ENCODE measurements around the gene CTNNB1.

CTNNB1 gene

DNA sequence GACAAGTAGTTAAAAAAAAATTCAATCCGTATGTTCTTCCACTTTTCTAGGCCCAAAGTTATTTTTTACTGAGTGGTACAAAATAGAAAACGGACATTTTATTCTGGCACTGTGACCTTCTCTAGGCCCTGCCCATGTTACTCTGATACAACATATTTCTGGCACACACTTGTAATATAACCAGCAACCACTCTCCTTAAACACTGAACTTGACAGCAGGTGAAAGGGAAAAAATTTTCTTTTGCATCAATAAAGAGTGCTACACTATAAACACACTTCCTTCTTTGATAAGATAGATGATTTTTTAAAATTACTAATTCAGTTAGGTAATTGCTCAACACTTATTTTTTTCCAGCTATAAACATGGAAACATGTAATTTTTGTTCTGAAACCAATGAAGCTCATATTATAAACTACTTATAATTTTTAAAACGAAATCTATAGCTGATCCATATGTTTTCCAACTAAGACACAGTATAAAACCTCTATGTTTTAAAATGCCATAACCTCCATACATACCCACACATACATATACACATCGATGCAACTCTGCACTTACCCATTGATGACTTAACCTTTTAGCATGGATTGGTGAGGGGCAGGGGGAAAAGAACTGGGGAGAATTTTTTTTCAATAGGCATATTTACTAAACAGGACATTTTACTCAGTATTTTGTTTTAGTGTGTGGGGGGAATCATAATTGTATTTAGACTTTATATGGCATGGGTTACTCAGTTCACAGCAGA lies 5.3 kb upstream of the CTNNB1 start:
- H3K9me3 ChIP-seq (ENCODE audit: control insufficient read depth, low read depth, low read length): no peaks in the 10 kb centered on the region
- H3K27ac ChIP-seq (ENCODE audit: low read length): no peak overlapping the region
- peaks cover 5% of the 10 kb centered on the region for H3K4me1 ChIP-seq (ENCODE audit: control insufficient read depth, low read depth, low read length)
- peaks cover 10% of the 10 kb centered on the region for H3K27me3 ChIP-seq (ENCODE audit: control insufficient read depth, insufficient read depth, low read length)
- no peak overlapping the region for H3K9ac ChIP-seq (ENCODE audit: low read length)
- no peaks in the 10 kb centered on the region for H3K36me3 ChIP-seq (ENCODE audit: control insufficient read depth, low read depth, low read length)
- no peak overlapping the region for H3K4me3 ChIP-seq (ENCODE audit: low read length)

- no peaks in the 10 kb centered on the region for H3K36me3 ChIP-seq (ENCODE audit: control insufficient read depth, low read depth, low read length)
- H3K27me3 ChIP-seq (ENCODE audit: control insufficient read depth, insufficient read depth, low read length): peaks cover 10% of the 10 kb centered on the region
- no peak overlapping the region for H3K4me3 ChIP-seq (ENCODE audit: low read length)
- H3K4me1 ChIP-seq (ENCODE audit: control insufficient read depth, low read depth, low read length): peaks cover 5% of the 10 kb centered on the region
- H3K9ac ChIP-seq (ENCODE audit: low read length): no peak overlapping the region
- no peaks in the 10 kb centered on the region for H3K9me3 ChIP-seq (ENCODE audit: control insufficient read depth, low read depth, low read length)
- no peak overlapping the region for H3K27ac ChIP-seq (ENCODE audit: low read length)
These were observed 4.6 kb upstream of the CTNNB1 start for GRCh38 chr3:41194701-41195100.

GRCh38 chr3:41195946-41196345 lies 3.4 kb upstream of the CTNNB1 start:
- H3K9ac ChIP-seq (ENCODE audit: low read length): no peak overlapping the region
- H3K4me1 ChIP-seq (ENCODE audit: control insufficient read depth, low read depth, low read length): peaks cover 5% of the 10 kb centered on the region
- H3K27me3 ChIP-seq (ENCODE audit: control insufficient read depth, insufficient read depth, low read length): peaks cover 10% of the 10 kb centered on the region
- no peak overlapping the region for H3K27ac ChIP-seq (ENCODE audit: low read length)
- H3K36me3 ChIP-seq (ENCODE audit: control insufficient read depth, low read depth, low read length): no peaks in the 10 kb centered on the region
- H3K9me3 ChIP-seq (ENCODE audit: control insufficient read depth, low read depth, low read length): no peaks in the 10 kb centered on the region
- no peak overlapping the region for H3K4me3 ChIP-seq (ENCODE audit: low read length)

DNA sequence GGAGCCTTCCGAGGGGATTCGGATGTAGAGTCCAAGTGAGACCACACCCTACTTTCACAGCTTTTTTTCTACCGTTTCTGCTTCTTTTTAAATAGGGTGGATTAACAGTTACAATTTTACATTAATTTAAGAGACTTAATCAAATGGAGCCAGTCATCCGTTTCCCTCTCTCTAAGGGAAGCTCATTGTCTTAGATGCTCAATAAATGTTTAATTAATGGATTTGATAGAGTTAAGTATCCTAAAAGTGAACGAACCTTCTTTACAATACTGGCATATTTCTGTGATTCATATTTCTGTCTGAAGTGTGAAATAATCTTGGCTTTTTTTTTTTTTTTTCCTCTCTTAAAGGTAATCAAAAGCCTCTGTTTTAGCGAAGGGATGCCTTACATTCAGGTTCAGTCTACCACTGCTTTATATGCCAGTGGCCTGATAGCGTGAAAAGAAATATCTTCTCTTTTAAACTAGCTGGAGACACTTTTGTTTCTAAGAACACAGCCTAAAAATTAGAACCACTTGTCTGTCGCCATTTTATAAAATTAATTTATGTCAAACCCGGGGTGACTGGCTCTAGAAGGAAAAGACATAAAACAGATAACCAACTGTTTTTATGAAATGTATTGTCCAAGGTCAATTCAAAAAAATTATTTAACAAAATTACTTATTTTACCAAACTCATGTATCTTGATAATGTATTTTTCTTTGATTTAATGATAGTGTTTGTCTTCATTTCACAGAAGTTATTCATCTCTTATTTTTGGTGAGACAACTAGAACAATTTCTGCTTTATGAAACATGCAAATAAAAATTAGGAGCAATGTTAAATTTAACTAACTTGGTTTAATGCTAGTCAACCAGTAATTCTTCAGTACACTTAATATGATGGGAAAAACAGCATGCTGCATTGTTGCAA lies 2.5 kb upstream of the CTNNB1 start:
- no peak overlapping the region for H3K9ac ChIP-seq (ENCODE audit: low read length)
- no peaks in the 10 kb centered on the region for H3K9me3 ChIP-seq (ENCODE audit: control insufficient read depth, low read depth, low read length)
- no peaks in the 10 kb centered on the region for H3K36me3 ChIP-seq (ENCODE audit: control insufficient read depth, low read depth, low read length)
- H3K27me3 ChIP-seq (ENCODE audit: control insufficient read depth, insufficient read depth, low read length): peaks cover 10% of the 10 kb centered on the region
- peaks cover 10% of the 10 kb centered on the region for H3K4me1 ChIP-seq (ENCODE audit: control insufficient read depth, low read depth, low read length)
- no peak overlapping the region for H3K27ac ChIP-seq (ENCODE audit: low read length)
- no peak overlapping the region for H3K4me3 ChIP-seq (ENCODE audit: low read length)

GRCh38 chr3:41198046-41198445 lies 1.3 kb upstream of the CTNNB1 start:
- H3K9me3 ChIP-seq (ENCODE audit: control insufficient read depth, low read depth, low read length): no peaks in the 10 kb centered on the region
- no peaks in the 10 kb centered on the region for H3K36me3 ChIP-seq (ENCODE audit: control insufficient read depth, low read depth, low read length)
- peak overlapping the region; percentile 98 for H3K4me3 ChIP-seq (ENCODE audit: low read length)
- no peak overlapping the region for H3K27ac ChIP-seq (ENCODE audit: low read length)
- peaks cover 10% of the 10 kb centered on the region for H3K27me3 ChIP-seq (ENCODE audit: control insufficient read depth, insufficient read depth, low read length)
- H3K9ac ChIP-seq (ENCODE audit: low read length): no peak overlapping the region
- H3K4me1 ChIP-seq (ENCODE audit: control insufficient read depth, low read depth, low read length): peaks cover 21% of the 10 kb centered on the region

DNA sequence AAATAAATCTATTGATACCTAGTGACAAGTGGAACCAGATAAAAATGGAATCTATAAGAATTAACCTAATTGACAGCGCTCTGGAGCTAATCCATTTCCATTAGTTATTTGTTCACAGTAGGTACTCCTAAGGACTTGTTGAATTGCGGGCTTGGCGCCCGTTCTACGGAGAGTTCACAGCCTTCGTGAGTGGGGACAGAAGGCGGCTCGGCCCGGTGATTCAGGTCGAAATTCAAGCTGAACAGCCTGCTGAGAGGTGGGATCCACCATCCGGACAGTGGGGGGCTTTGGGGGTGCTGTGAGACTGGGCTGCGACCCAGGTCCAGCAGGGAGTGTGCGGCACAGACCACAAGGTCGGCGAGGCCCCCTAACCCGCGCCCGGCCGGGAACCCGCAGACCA lies 779 bp upstream of the CTNNB1 start:
- H3K9ac ChIP-seq (ENCODE audit: low read length): peak overlapping the region; percentile 96
- no peak overlapping the region for H3K27ac ChIP-seq (ENCODE audit: low read length)
- H3K4me1 ChIP-seq (ENCODE audit: control insufficient read depth, low read depth, low read length): peaks cover 26% of the 10 kb centered on the region
- H3K27me3 ChIP-seq (ENCODE audit: control insufficient read depth, insufficient read depth, low read length): peaks cover 10% of the 10 kb centered on the region
- no peaks in the 10 kb centered on the region for H3K9me3 ChIP-seq (ENCODE audit: control insufficient read depth, low read depth, low read length)
- no peaks in the 10 kb centered on the region for H3K36me3 ChIP-seq (ENCODE audit: control insufficient read depth, low read depth, low read length)
- peak overlapping the region; percentile 98 for H3K4me3 ChIP-seq (ENCODE audit: low read length)

DNA sequence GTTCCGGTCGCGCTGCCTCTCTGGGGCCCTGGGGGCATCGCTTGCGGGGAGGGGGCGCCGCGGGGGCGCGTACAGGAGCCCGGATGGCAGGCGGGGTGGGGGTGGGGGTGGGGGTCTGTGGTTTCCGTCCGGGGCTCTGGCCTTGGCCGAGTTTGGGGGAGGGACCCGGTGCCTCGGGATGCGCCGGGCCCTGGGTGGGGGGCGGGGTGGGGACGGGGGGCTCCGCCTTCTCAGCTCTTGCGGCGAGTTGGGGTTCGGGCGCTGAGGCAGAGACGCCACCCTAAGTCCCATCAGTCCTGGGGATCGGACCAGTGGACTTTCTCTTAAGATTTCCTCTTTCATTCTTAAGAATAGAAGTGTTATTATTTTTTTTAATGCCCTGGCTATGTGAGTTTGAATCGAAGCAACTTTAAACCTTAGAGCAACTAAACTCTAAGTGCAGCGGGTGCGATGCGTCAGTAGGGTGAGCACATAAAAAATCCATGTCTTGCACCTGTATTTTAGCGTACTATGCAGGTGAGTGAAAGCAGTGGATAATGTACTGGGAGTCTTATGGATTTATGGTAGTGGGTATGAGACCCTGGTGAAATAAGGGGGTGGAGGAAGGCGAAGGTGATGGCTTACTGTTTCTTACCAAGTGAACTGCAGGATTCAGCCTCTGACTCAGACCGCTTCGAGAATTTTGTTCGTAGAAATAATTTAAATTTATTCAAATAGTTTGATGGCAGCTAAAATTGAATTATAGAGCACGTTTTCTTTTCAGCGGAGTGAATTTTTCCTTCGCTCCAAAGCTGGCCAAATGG lies 762 bp downstream of the CTNNB1 start:
- peak overlapping the region; percentile 85 for H3K27ac ChIP-seq (ENCODE audit: low read length)
- H3K36me3 ChIP-seq (ENCODE audit: control insufficient read depth, low read depth, low read length): no peaks in the 10 kb centered on the region
- H3K4me3 ChIP-seq (ENCODE audit: low read length): peak overlapping the region; percentile 98
- H3K9ac ChIP-seq (ENCODE audit: low read length): peak overlapping the region; percentile 96
- H3K4me1 ChIP-seq (ENCODE audit: control insufficient read depth, low read depth, low read length): peaks cover 39% of the 10 kb centered on the region
- H3K27me3 ChIP-seq (ENCODE audit: control insufficient read depth, insufficient read depth, low read length): peaks cover 10% of the 10 kb centered on the region
- H3K9me3 ChIP-seq (ENCODE audit: control insufficient read depth, low read depth, low read length): no peaks in the 10 kb centered on the region

DNA sequence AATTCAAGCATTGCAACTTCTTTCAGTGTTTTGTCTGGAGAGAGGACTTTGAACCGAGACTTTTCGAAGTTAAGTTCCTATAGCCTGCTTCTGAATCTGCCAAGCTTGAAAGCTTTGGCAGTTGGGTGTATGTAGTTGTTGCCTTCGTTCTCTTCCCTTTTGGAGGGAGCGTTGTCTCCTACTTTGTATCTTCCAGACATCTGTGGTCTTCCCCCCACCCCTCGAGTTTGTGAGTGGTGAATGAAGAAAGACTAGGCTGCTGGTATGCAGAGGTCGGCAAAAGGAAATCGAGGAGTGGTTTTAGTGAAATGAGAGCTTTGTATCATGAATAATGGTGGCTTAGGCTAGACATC lies 1.3 kb downstream of the CTNNB1 start:
- H3K27me3 ChIP-seq (ENCODE audit: control insufficient read depth, insufficient read depth, low read length): peaks cover 10% of the 10 kb centered on the region
- no peaks in the 10 kb centered on the region for H3K9me3 ChIP-seq (ENCODE audit: control insufficient read depth, low read depth, low read length)
- no peaks in the 10 kb centered on the region for H3K36me3 ChIP-seq (ENCODE audit: control insufficient read depth, low read depth, low read length)
- peak overlapping the region; percentile 86 for H3K9ac ChIP-seq (ENCODE audit: low read length)
- H3K4me3 ChIP-seq (ENCODE audit: low read length): peak overlapping the region; percentile 98
- peaks cover 43% of the 10 kb centered on the region for H3K4me1 ChIP-seq (ENCODE audit: control insufficient read depth, low read depth, low read length)
- no peak overlapping the region for H3K27ac ChIP-seq (ENCODE audit: low read length)

DNA sequence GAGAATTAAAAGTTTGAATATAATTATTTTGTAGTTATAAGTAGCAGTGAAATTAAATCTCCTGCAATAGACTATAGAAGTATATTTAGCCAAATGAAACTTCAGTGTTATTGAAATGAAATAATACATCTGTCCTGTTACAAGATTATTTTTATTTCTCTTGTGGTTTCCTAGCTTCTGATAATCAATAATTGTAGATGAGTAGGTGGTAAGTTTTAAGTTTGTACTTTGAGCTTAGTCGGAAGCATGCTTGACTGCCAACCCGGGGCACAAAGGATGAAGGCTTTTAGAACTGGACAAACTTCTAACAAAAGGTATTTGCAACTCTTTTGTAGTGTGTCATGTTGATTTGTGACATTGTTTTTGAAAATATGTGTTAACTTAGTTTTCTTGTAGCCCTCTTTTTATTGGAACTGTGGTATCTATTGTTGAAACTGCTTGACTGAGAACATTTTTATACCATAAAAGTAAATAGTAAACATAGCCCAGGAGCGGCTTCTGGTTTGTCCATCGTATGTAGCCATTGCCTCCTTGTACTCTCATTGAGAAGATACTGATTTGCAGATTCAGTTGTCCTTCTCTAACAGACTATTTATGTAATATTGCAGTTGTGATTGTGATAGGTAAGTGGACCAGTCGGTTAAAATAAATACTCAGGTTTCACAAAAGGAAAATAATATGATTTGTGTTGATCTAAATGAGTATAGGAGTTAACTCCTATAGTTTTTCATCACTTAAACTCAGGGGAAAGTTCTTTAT lies 2.9 kb downstream of the CTNNB1 start:
- Histone ChIP-seq H3K4me3 (ENCODE audit: low read length) (peak overlapping the region; percentile 98), H3K9me3 (ENCODE audit: control insufficient read depth, low read depth, low read length) (no peaks in the 10 kb centered on the region), H3K27me3 (ENCODE audit: control insufficient read depth, insufficient read depth, low read length) (peaks cover 10% of the 10 kb centered on the region), H3K4me1 (ENCODE audit: control insufficient read depth, low read depth, low read length) (peaks cover 59% of the 10 kb centered on the region), H3K36me3 (ENCODE audit: control insufficient read depth, low read depth, low read length) (no peaks in the 10 kb centered on the region), H3K9ac (ENCODE audit: low read length) (peak overlapping the region; percentile 86), H3K27ac (ENCODE audit: low read length) (no peak overlapping the region)

GRCh38 chr3:41202834-41203345 lies 3.6 kb downstream of the CTNNB1 start:
- Histone ChIP-seq H3K27ac (ENCODE audit: low read length) (no peak overlapping the region), H3K9ac (ENCODE audit: low read length) (peak overlapping the region; percentile 24), H3K4me1 (ENCODE audit: control insufficient read depth, low read depth, low read length) (peaks cover 65% of the 10 kb centered on the region), H3K36me3 (ENCODE audit: control insufficient read depth, low read depth, low read length) (no peaks in the 10 kb centered on the region), H3K9me3 (ENCODE audit: control insufficient read depth, low read depth, low read length) (no peaks in the 10 kb centered on the region), H3K4me3 (ENCODE audit: low read length) (peak overlapping the region; percentile 98), H3K27me3 (ENCODE audit: control insufficient read depth, insufficient read depth, low read length) (peaks cover 4% of the 10 kb centered on the region)
